Keratinocyte (primary cell): ENCODE data around the gene SCAF1. TPM values are rescaled to one million over a fixed set of nuclear protein-coding genes. Genes with fewer than 3 reads are reported as not detected.
"Not testable (repeated sequence)": the region's sequence is repeated elsewhere in the genome, so short reads cannot be mapped to it uniquely, and the experiment has no call there.

ENCODE experiments used
- DNase-seq: peaks from one replicate; pipeline ENCODE4 v3.0.0-alpha.2; 2011; ENCODE audit warnings: low read depth, missing footprints, low spot score
- FAIRE-seq: peaks from 2 replicates; lab custom pipeline; 2011; peaks lifted over from hg19 to GRCh38; lab: Jason Lieb, UNC
- H2AFZ ChIP-seq: 2 replicates; pipeline ENCODE4 v1.6.0; 2012; ENCODE audit warnings: low read length, control low read depth, inconsistent platforms; ENCODE audit not compliant: control insufficient read depth
- H3K27ac ChIP-seq: 2 replicates; pipeline ENCODE4 v1.5.1; 2011; ENCODE audit warnings: low read length; ENCODE audit not compliant: control insufficient read depth, insufficient read depth
- H3K27me3 ChIP-seq: 3 replicates; pipeline ENCODE4 v1.6.0; 2011; ENCODE audit warnings: low read length; ENCODE audit not compliant: control insufficient read depth, insufficient read depth; ENCODE audit errors: extremely low read depth
- H3K36me3 ChIP-seq, 2 experiments: 2 replicates in 1 of 2; 3 replicates in 1 of 2; pipeline ENCODE4 v1.5.1; 2011; ENCODE audit warnings: low read length in 2 of 2, mild to moderate bottlenecking in 1 of 2; ENCODE audit not compliant: control insufficient read depth in 2 of 2, insufficient read depth in 2 of 2; ENCODE audit errors: extremely low read depth in 1 of 2
- H3K4me1 ChIP-seq: 3 replicates; pipeline ENCODE4 v1.5.1; 2011; ENCODE audit warnings: low read length; ENCODE audit not compliant: control insufficient read depth, insufficient read depth; ENCODE audit errors: extremely low read depth
- H3K4me2 ChIP-seq: 3 replicates; pipeline ENCODE4 v1.6.0; 2011; ENCODE audit warnings: low read depth, low read length; ENCODE audit not compliant: control insufficient read depth, insufficient read depth; ENCODE audit errors: extremely low read depth
- H3K4me3 ChIP-seq, 3 experiments: fragments of 200-600 bp in 1 of 3; sonication (generic) in 1 of 3; 2 replicates in 2 of 3; 3 replicates in 1 of 3; pipeline ENCODE4 v1.5.1; 2011 to 2016; ENCODE audit warnings: low read length in 3 of 3, mild to moderate bottlenecking in 3 of 3, control low read depth in 2 of 3, inconsistent platforms in 1 of 3, low read depth in 1 of 3, mixed read lengths in 1 of 3, mixed run types in 1 of 3, moderate library complexity in 1 of 3; ENCODE audit not compliant: control insufficient read depth in 2 of 3, insufficient read depth in 2 of 3; ENCODE audit errors: extremely low read depth in 1 of 3
- H3K79me2 ChIP-seq: 2 replicates; pipeline ENCODE4 v1.6.0; 2012; ENCODE audit warnings: low read length; ENCODE audit not compliant: control insufficient read depth, insufficient read depth
- H3K9ac ChIP-seq: 3 replicates; pipeline ENCODE4 v1.6.0; 2011; ENCODE audit warnings: low read length; ENCODE audit not compliant: control insufficient read depth, insufficient read depth; ENCODE audit errors: extremely low read depth
- H3K9me1 ChIP-seq: 3 replicates; pipeline ENCODE4 v1.6.0; 2011; ENCODE audit warnings: low read length; ENCODE audit not compliant: control insufficient read depth, insufficient read depth; ENCODE audit errors: extremely low read depth
- H3K9me3 ChIP-seq: 2 replicates; pipeline ENCODE4 v1.5.1; 2012; ENCODE audit warnings: low read depth, low read length; ENCODE audit not compliant: control insufficient read depth
- H4K20me1 ChIP-seq: 3 replicates; pipeline ENCODE4 v1.6.0; 2011; ENCODE audit warnings: low read length; ENCODE audit not compliant: control insufficient read depth, insufficient read depth; ENCODE audit errors: extremely low read depth
- CTCF ChIP-seq, 3 experiments: IDR thresholded peaks in 1 of 3; conservative IDR thresholded peaks in 1 of 3; optimal IDR thresholded peaks in 1 of 3; 2 replicates in 2 of 3; 3 replicates in 1 of 3; pipeline versions ENCODE3 to v1.5.1; 2011; ENCODE audit warnings: low read length in 3 of 3, mild to moderate bottlenecking in 3 of 3, moderate library complexity in 2 of 3, control low read depth in 1 of 3, inconsistent platforms in 1 of 3; ENCODE audit not compliant: insufficient read depth in 2 of 3; ENCODE audit errors: extremely low read depth in 1 of 3
- EZH2 ChIP-seq: IDR thresholded peaks from one replicate; pipeline ENCODE4 v1.6.1; 2012; ENCODE audit warnings: inconsistent platforms, mild to moderate bottlenecking, low read length, moderate library complexity
- dilution Hi-C: fragments of 300-500 bp; cut with MboI; formaldehyde crosslinking; loops from one replicate; pipeline ENCODE4 v1.7.0; 2020; ENCODE audit warnings: low sequenced_read_pairs; ENCODE audit not compliant: extremely low pct_ligation_motif_present
- polyA plus RNA-seq, 5 experiments: library from polyadenylated mRNA; depleted of rRNA in 3 of 5; stranded (reverse) in 3 of 5; stranded (forward) in 1 of 5; unstranded in 1 of 5; fragments of >200 nt; gene quantifications; 1 replicate in 1 of 5; 2 replicates in 3 of 5; 3 replicates in 1 of 5; pipeline versions ENCODE4 v1.2.1 to v1.2.3, GENCODE V29; 2011 to 2012; ENCODE audit warnings: missing spikeins in 2 of 5, low read depth in 1 of 5, low replicate concordance in 1 of 5

The SCAF1 gene
- polyA plus RNA-seq, 1 donor (not counting 4 experiments of a cell fraction or from before 2014, with no cell fraction given) = 3.4 TPM

- H3K4me1 ChIP-seq = peaks cover 8% of the 10 kb centered on the region
- peaks cover 2% of the 10 kb centered on the region for H3K9me1 ChIP-seq
- H3K27ac ChIP-seq = no peak overlapping the region
- DNase-seq (no peak), FAIRE-seq (no peak)
- H4K20me1 ChIP-seq = peaks cover 3% of the 10 kb centered on the region
- TF ChIP-seq EZH2 (no peak), CTCF (optimal IDR thresholded peaks at IDR 0.05 in 1 of 3, IDR thresholded peaks at IDR 0.05 in 1 of 3, conservative IDR thresholded peaks at IDR 0.05 in 1 of 3; ENCODE audit: extremely low read depth in 1 of 3, insufficient read depth in 2 of 3, low read length in 3 of 3) (no peak)
- no peak overlapping the region for H3K9ac ChIP-seq
- no peaks in the 10 kb centered on the region for H3K9me3 ChIP-seq
- peaks cover 19% of the 10 kb centered on the region for H3K79me2 ChIP-seq
- no peak overlapping the region for H2AFZ ChIP-seq
- dilution Hi-C loops = no loop called here
- H3K36me3 ChIP-seq = peaks cover 15 to 26% of the 10 kb centered on the region in 2 experiments
- no peaks in the 10 kb centered on the region for H3K27me3 ChIP-seq
- H3K4me3 ChIP-seq = no peak overlapping the region
- no peak overlapping the region for H3K4me2 ChIP-seq
Measured at GRCh38 chr19:49616532-49616931, 25.5 kb upstream of the SCAF1 start.

- Histone ChIP-seq H3K9me3 (no peaks in the 10 kb centered on the region), H3K27me3 (no peaks in the 10 kb centered on the region), H3K4me3 (no peak overlapping the region), H3K36me3 (peaks cover 17 to 30% of the 10 kb centered on the region in 2 experiments), H3K27ac (no peak overlapping the region), H2AFZ (no peak overlapping the region), H3K9ac (no peak overlapping the region), H3K4me1 (peaks cover 8% of the 10 kb centered on the region), H4K20me1 (peaks cover 3% of the 10 kb centered on the region), H3K9me1 (peaks cover 2% of the 10 kb centered on the region), H3K4me2 (no peak overlapping the region), H3K79me2 (peaks cover 19% of the 10 kb centered on the region)
- FAIRE-seq (no peak), DNase-seq (no peak)
- dilution Hi-C loops = no loop called here
- TF ChIP-seq EZH2 (no peak), CTCF (optimal IDR thresholded peaks at IDR 0.05 in 1 of 3, IDR thresholded peaks at IDR 0.05 in 1 of 3, conservative IDR thresholded peaks at IDR 0.05 in 1 of 3; ENCODE audit: extremely low read depth in 1 of 3, insufficient read depth in 2 of 3, low read length in 3 of 3) (no peak)
Measured at GRCh38 chr19:49616945-49617344, 25.1 kb upstream of the SCAF1 start.

GRCh38 chr19:49617860-49618259 is 24.1 kb upstream of the SCAF1 start:
- H3K4me2 ChIP-seq, H3K9me3 ChIP-seq, H3K9ac ChIP-seq, H4K20me1 ChIP-seq, FAIRE-seq, H2AFZ ChIP-seq, DNase-seq, H3K9me1 ChIP-seq, dilution Hi-C loops, H3K4me1 ChIP-seq, H3K4me3 ChIP-seq, H3K27me3 ChIP-seq, H3K27ac ChIP-seq: not testable (repeated sequence)
- Histone ChIP-seq H3K79me2 (peaks cover 11% of the 10 kb centered on the region), H3K36me3 (peaks cover 17 to 28% of the 10 kb centered on the region in 2 experiments)
